ENCODE results near the gene HECW1.

GRCh38 chr7:43469051-43469450, 356.6 kb downstream of the HECW1 start:
- no peak for TF ChIP-seq EZH2phosphoT487 (IDR thresholded peaks at IDR 0.05; ENCODE audit: insufficient read depth, low read depth)
- TF ChIP-seq EZH2 (IDR thresholded peaks at IDR 0.05; ENCODE audit: insufficient read depth, poor library complexity, severe bottlenecking) = no peak
